HG03460 (cell line): ENCODE data around the gene PRODH2.
"Not testable (repeated sequence)": the region's sequence is repeated elsewhere in the genome, so short reads cannot be mapped to it uniquely, and the experiment has no call there.

Experiments
- ATAC-seq: cut with Tn5 transposase; IDR thresholded peaks from one replicate; pipeline ENCODE4 v1.9.1; 2021; ENCODE audit not compliant: unreplicated experiment

Gene PRODH2

DNA sequence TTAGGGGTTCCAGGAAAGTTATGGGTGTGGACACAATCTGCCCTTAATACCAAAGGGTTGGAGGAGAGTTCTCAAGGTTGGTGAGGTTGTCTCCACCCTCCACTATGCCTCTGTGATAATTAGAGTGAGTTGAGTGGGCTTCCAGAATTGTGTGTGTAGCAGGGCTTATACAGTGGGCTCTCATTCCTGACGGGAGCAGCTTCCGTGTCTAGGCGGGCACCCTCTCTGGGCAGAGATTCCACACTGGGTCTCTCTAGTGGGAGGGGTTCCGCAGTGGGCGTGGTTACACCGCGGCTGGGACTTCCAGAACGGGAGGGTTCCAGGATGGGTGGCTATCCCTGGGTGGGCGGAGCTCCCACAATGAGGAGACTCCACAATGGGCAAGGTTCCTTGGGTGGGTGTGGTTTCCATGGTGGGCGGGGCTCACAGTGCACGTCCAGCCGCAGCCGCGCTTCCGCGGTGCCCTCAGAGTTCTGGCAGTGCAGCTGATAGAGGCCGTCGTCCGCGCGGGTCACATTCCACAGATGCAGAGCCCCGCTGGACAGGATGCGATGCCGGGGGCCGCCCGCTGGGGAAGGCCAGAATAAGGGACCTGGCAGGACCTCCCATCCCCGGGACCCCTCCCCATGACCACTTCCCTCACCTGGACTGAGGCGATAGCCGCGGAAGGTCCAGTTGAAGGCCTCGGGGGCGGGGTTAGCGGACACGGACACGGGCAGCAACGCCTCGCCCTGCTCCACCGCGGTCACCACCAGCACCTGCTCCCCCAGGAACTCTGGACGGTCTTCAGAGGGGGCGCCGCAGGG lies 31.2 kb upstream of the PRODH2 start:
- ATAC-seq, result no peak

DNA sequence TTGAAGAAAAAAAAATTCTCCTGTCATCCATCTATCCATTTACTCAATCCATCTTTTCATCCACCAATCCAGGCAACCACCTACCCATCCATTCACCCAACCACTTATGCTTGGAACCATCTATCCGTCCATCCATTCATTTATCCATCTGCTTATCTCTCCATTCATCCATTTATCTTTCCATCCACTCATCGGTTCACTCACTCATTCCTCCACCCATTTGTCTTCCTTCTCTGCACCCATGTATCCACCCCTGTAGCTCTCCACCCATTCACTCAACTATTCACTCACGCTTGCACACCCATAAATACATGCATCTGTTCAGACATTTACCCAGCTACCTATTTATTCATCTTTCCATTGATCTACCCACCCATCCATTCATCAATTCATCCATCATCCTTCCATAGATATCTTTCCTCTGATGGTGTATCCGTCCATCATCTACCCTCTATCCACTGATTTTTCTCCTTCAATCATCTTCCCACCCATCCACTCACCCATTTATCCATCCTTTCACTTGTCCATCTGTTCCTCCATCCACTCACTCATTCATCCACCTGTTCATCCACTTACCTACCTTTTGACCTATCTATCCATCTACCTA lies 30.1 kb upstream of the PRODH2 start:
- no peak for ATAC-seq

GRCh38 chr19:35841961-35842595 lies 29.4 kb upstream of the PRODH2 start:
- no peak for ATAC-seq

DNA sequence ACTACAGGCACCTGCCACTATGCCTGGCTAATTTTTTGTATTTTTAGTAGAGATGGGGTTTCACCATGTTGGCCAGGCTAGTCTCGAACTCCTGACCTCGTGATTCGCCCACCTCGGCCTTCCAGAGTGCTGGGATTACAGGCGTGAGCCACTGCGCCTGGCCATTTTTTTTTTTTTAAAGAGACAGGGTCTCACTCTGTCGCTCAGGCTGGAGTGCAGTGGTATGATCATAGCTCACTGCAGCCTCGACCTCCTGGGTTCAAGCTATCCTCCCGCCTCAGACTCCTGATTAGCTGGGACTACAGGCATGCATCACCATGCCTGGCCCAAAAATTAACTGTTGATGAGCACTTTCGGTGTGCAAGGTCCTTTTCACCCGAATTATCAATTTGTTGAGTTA lies 23.5 kb upstream of the PRODH2 start:
- ATAC-seq, result not testable (repeated sequence)

- ATAC-seq, result no peak
Measured at GRCh38 chr19:35833972-35834371, 21.3 kb upstream of the PRODH2 start.

GRCh38 chr19:35832054-35832453 lies 19.4 kb upstream of the PRODH2 start:
- no peak for ATAC-seq

DNA sequence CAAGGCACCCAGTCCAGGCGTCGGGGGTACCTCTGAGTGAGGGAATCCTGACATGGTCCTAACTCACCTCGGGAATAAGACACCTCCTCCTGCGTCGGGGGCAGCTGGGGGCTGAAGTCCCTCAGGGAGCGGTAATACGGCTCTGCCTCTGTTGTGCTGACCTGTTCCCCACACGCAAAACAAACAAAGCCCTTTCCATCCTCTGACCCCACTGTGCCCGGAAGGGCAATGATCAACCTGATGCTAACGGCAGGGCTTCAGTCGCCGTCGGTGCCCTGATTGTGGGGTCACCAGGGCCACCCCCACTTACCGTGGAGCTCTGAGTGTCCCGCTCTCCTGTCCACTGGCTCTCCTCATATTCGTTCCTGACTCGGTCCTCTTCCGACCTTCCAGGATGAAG lies 18.3 kb upstream of the PRODH2 start:
- no peak for ATAC-seq

DNA sequence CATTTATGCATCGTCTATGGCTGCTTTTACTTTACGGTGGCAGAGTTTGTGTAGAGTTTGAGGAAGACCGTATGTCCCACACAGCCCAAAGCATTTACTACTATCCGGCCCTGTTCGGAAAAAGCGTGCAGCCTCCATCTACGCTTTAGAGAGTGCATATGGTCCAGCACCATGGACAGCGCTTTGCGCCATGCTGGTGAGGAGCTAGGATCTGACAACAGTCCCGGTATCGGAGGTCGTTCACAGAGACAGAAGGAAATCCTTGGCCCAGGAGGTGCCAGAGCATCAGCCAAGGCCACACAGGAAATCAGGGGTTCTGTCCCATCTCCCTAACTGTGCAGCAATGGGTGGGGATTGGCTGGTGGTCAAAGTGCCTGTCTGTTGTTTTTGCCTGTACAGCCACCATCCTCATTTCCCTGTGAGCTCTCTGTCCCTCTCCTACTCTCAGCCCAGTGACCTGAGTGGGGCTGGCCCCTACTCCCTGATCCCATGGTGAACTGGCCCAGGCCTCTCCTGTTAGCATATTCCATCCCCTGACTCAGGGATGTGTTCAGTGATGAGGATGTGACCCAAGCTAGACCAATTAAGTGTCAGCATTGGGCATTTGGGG lies 16.2 kb upstream of the PRODH2 start:
- no peak for ATAC-seq

GRCh38 chr19:35824150-35824549 lies 11.5 kb upstream of the PRODH2 start:
- no peak for ATAC-seq

GRCh38 chr19:35822579-35822978 lies 9.9 kb upstream of the PRODH2 start:
- ATAC-seq, result no peak

- no peak for ATAC-seq
Measured at GRCh38 chr19:35818445-35818844, 5.8 kb upstream of the PRODH2 start.

DNA sequence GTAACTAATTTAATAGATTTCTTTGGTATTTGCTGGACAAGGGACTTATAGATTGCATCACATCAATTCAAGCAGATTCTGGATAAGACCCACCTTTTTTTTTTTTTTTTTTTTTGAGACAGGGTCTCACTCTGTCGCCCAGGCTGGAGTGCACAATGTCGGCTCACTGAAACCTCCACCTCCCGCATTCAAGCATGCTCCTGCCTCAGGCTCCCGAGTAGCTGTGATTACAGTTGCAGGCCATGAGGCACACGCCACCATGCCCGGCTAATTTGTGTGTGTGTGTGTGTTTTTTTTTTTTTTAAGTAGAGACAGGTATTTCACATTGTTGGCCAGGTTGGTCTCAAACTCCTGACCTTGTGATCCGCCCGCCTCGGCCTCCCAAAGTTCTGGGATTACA lies 4.2 kb upstream of the PRODH2 start:
- ATAC-seq, result no peak

DNA sequence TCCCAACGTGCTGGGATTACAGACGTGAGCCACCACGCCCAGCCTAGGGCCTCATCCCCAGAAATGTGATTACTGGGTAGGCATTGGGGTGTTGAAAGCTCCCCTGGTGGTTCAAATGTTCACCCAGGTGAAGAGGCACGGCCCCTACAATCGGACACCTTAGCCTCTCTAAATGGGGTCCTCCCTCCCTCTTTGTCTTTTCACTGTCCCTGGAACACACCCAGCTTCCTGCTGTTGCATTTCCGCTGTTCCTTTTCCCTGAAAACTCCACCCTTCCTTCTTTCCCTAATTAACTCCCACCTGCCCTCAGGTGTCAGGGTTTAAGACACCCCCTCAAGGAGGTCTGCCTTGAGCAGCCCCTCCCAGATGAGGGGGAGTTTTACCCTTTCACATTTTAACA lies 3.6 kb upstream of the PRODH2 start:
- no peak for ATAC-seq

- ATAC-seq, result no peak
Measured at GRCh38 chr19:35813043-35813890, 622 bp upstream of the PRODH2 start.

DNA sequence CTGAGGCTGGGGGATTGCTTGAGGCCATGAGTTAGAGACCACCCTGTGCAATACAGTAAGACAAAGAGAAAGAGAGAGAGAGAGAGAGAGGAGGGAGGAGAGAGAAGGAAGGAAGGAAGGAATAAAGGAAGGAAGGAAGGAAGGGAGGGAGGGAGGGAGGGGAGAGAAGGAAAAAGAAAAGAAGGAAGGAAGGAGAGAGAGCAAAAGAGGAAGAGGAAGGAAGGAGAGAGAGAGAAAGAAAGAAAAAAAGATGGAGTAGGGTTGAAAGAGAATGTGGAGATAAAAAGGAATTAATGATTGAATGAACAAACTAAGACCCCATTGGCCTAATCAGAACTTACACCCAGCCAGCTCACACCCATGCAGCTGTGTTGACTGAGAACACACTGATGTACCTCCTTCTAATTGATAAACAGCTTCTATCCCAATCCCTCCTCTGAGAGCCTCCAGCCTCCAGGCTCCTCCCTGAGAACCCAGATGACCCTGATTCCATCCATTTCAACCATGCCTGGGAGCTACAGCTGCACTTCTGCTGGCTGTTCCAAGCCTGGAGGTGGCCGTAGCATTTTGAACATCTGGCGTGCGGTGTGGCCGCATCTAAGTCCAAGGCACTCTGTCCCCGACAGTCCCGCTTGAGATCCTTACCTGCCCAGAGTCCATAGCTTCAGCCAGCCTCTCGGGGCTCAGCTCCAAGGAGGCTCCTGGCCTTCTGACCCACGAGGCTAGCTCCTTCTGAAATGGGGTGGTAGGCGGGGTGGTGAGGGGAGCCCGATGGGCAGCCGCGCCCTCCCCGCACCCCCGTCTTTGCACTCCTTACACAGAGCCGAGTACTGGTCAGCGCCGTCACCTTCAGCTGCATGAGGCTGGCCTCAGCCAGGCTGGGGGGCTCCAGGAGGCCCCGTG lies 1.1 kb downstream of the PRODH2 start:
- ATAC-seq, result no peak

GRCh38 chr19:35807633-35808032 lies 5.0 kb downstream of the PRODH2 start:
- ATAC-seq, result no peak

- no peak for ATAC-seq
Measured at GRCh38 chr19:35806597-35806996, 6.0 kb downstream of the PRODH2 start.

- no peak for ATAC-seq
Measured at GRCh38 chr19:35805526-35806102, 7.0 kb downstream of the PRODH2 start.

GRCh38 chr19:35801828-35802227 lies 10.8 kb downstream of the PRODH2 start:
- no peak for ATAC-seq

GRCh38 chr19:35797663-35798062 lies 15.0 kb downstream of the PRODH2 start:
- no peak for ATAC-seq
